OCI-LY3 (cell line): ENCODE measurements around the gene ZMYND10.

Source experiments
- H2AFZ ChIP-seq: fragments of 200-600, 300-600 bp; shearing (Covaris generic); 2 replicates; pipeline ENCODE4 v1.6.0; 2014; ENCODE audit warnings: antibody characterized with exemption, low read depth, low read length
- H3K27ac ChIP-seq: fragments of 200-600, 300-600 bp; sonication (generic); 2 replicates; pipeline ENCODE4 v1.5.1; 2014; ENCODE audit warnings: mild to moderate bottlenecking, low read length, moderate library complexity, mixed read lengths
- H3K27me3 ChIP-seq: fragments of 200-600, 300-600 bp; sonication (generic); 2 replicates; pipeline ENCODE4 v1.6.1; 2014; ENCODE audit warnings: low read depth, low read length, mixed read lengths
- H3K36me3 ChIP-seq: fragments of 200-600, 300-600 bp; sonication (generic); replicated peaks from 2 replicates; pipeline ENCODE3; 2014; ENCODE audit warnings: low read depth, low read length, mixed read lengths
- H3K4me1 ChIP-seq: fragments of 300-600, 200-600 bp; sonication (generic); 2 replicates; pipeline ENCODE4 v1.6.1; 2014; ENCODE audit warnings: low read length, mixed read lengths
- H3K4me2 ChIP-seq: fragments of 200-600, 300-600 bp; sonication (generic); 2 replicates; pipeline ENCODE4 v1.6.1; 2014; ENCODE audit warnings: low read length, mixed read lengths
- H3K4me3 ChIP-seq: fragments of 300-600, 200-600 bp; sonication (generic); 2 replicates; pipeline ENCODE4 v1.5.1; 2014; ENCODE audit warnings: antibody characterized with exemption, mild to moderate bottlenecking, low read length, moderate library complexity
- H3K79me2 ChIP-seq: fragments of 300-600, 200-600 bp; shearing (Covaris generic); 2 replicates; pipeline ENCODE4 v1.6.1; 2014; ENCODE audit warnings: mild to moderate bottlenecking, low read length, mixed read lengths
- H3K9ac ChIP-seq: fragments of 300-600, 200-600 bp; shearing (Covaris generic); 2 replicates; pipeline ENCODE4 v1.6.0; 2014; ENCODE audit warnings: mild to moderate bottlenecking, low read length, moderate library complexity
- H3K9me3 ChIP-seq: fragments of 200-600, 300-600 bp; shearing (Covaris generic); 2 replicates; pipeline ENCODE4 v1.6.1; 2014; ENCODE audit warnings: low read length, mixed read lengths; ENCODE audit not compliant: insufficient read depth
- H4K20me1 ChIP-seq: fragments of 200-600, 300-600 bp; sonication (generic); 2 replicates; pipeline ENCODE4 v1.6.1; 2016; ENCODE audit warnings: low read length, mixed read lengths; ENCODE audit not compliant: insufficient read depth
- CTCF ChIP-seq: fragments of 200-600, 300-600 bp; sonication (generic); IDR thresholded peaks from 2 replicates; pipeline ENCODE4 v1.5.1; 2014; ENCODE audit warnings: antibody characterized with exemption, low read length, low read depth
- EZH2phosphoT487 ChIP-seq: fragments of 200-600 bp; shearing (Covaris generic); IDR thresholded peaks from 2 replicates; pipeline ENCODE4 v1.6.1; 2018; ENCODE audit warnings: antibody characterized with exemption, mixed run types, low read depth

Gene ZMYND10

GRCh38 chr3:50383750-50384149 lies 38.2 kb upstream of the ZMYND10 start:
- H3K27ac ChIP-seq, result no peak overlapping the region
- TF ChIP-seq EZH2phosphoT487 (no peak), CTCF (no peak)
- H3K9ac ChIP-seq, result no peak overlapping the region
- no peaks in the 10 kb centered on the region for H3K4me1 ChIP-seq
- no peaks in the 10 kb centered on the region for H3K9me3 ChIP-seq
- H4K20me1 ChIP-seq, result no peaks in the 10 kb centered on the region
- H3K27me3 ChIP-seq, result no peaks in the 10 kb centered on the region
- no peaks in the 10 kb centered on the region for H3K79me2 ChIP-seq
- H3K4me2 ChIP-seq, result no peak overlapping the region
- no peaks in the 10 kb centered on the region for H3K36me3 ChIP-seq
- no peak overlapping the region for H2AFZ ChIP-seq
- H3K4me3 ChIP-seq, result no peak overlapping the region

GRCh38 chr3:50382722-50383121 lies 37.2 kb upstream of the ZMYND10 start:
- no peaks in the 10 kb centered on the region for H4K20me1 ChIP-seq
- no peaks in the 10 kb centered on the region for H3K79me2 ChIP-seq
- no peak overlapping the region for H3K27ac ChIP-seq
- no peaks in the 10 kb centered on the region for H3K36me3 ChIP-seq
- H3K4me2 ChIP-seq, result no peak overlapping the region
- H2AFZ ChIP-seq, result no peak overlapping the region
- no peaks in the 10 kb centered on the region for H3K4me1 ChIP-seq
- TF ChIP-seq CTCF (no peak), EZH2phosphoT487 (no peak)
- H3K4me3 ChIP-seq, result no peak overlapping the region
- H3K9me3 ChIP-seq, result no peaks in the 10 kb centered on the region
- H3K9ac ChIP-seq, result no peak overlapping the region
- no peaks in the 10 kb centered on the region for H3K27me3 ChIP-seq

GRCh38 chr3:50381383-50381782 lies 35.9 kb upstream of the ZMYND10 start:
- Histone ChIP-seq H2AFZ (no peak overlapping the region), H3K4me3 (no peak overlapping the region), H4K20me1 (no peaks in the 10 kb centered on the region), H3K27me3 (no peaks in the 10 kb centered on the region), H3K27ac (no peak overlapping the region), H3K79me2 (no peaks in the 10 kb centered on the region), H3K4me1 (no peaks in the 10 kb centered on the region), H3K9me3 (no peaks in the 10 kb centered on the region), H3K9ac (no peak overlapping the region), H3K36me3 (no peaks in the 10 kb centered on the region), H3K4me2 (no peak overlapping the region)
- TF ChIP-seq CTCF (no peak), EZH2phosphoT487 (no peak)

GRCh38 chr3:50380405-50381085 lies 35.0 kb upstream of the ZMYND10 start:
- Histone ChIP-seq H3K4me3 (no peak overlapping the region), H3K4me2 (no peak overlapping the region), H3K27ac (no peak overlapping the region), H3K36me3 (no peaks in the 10 kb centered on the region), H4K20me1 (no peaks in the 10 kb centered on the region), H3K9me3 (no peaks in the 10 kb centered on the region), H2AFZ (no peak overlapping the region), H3K9ac (no peak overlapping the region), H3K79me2 (no peaks in the 10 kb centered on the region), H3K27me3 (no peaks in the 10 kb centered on the region), H3K4me1 (no peaks in the 10 kb centered on the region)
- TF ChIP-seq CTCF, result no peak
- TF ChIP-seq EZH2phosphoT487, result no peak
